Spleen (tissue), 11 donors: ENCODE data around the gene PNCK. TPM values are rescaled to one million over a fixed set of nuclear protein-coding genes. Genes with fewer than 3 reads are reported as not detected.

ENCODE experiments used
- DNase-seq: peaks from one replicate; pipeline ENCODE4 v3.0.0-alpha.2; 2020
- H3K27ac ChIP-seq, 8 donors: fragments of 200-600 bp; sonication (generic) in 7 of 8; 1 replicate in 4 of 8; 2 replicates in 4 of 8; pipeline versions ENCODE4 v1.5.0 to v1.8.0; 2016 to 2021; ENCODE audit warnings: inconsistent platforms in 4 of 8, mild to moderate bottlenecking in 4 of 8, moderate library complexity in 1 of 8
- H3K27me3 ChIP-seq, 7 donors: fragments of 200-600 bp; sonication (generic) in 6 of 7; replicated peaks in 1 of 7; 1 replicate in 4 of 7; 2 replicates in 3 of 7; pipeline versions ENCODE4 v1.5.0 to v1.8.0; 2016 to 2021; ENCODE audit warnings: inconsistent platforms in 3 of 7, mild to moderate bottlenecking in 1 of 7
- H3K36me3 ChIP-seq, 6 donors: fragments of 200-600 bp; sonication (generic) in 5 of 6; 1 replicate in 4 of 6; 2 replicates in 2 of 6; pipeline versions ENCODE4 v1.5.0 to v1.8.0; 2016 to 2021; ENCODE audit warnings: inconsistent platforms in 2 of 6
- H3K4me1 ChIP-seq, 6 donors: fragments of 200-600 bp; sonication (generic) in 5 of 6; 1 replicate in 3 of 6; 2 replicates in 3 of 6; pipeline versions ENCODE4 v1.5.0 to v1.8.0; 2016 to 2021; ENCODE audit warnings: inconsistent platforms in 3 of 6
- H3K4me3 ChIP-seq, 8 donors: fragments of 200-600 bp; sonication (generic) in 7 of 8; 1 replicate in 4 of 8; 2 replicates in 4 of 8; pipeline versions ENCODE4 v1.5.0 to v1.8.0; 2016 to 2021; ENCODE audit warnings: inconsistent platforms in 4 of 8, mild to moderate bottlenecking in 4 of 8, moderate library complexity in 2 of 8
- H3K9me3 ChIP-seq, 8 donors: fragments of 200-600 bp; sonication (generic) in 7 of 8; 1 replicate in 4 of 8; 2 replicates in 4 of 8; pipeline versions ENCODE4 v1.5.0 to v1.8.0; 2016 to 2021; ENCODE audit warnings: inconsistent platforms in 4 of 8
- CTCF ChIP-seq, 11 experiments: fragments of 200-600 bp in 7 of 11; fragments of 450-650 bp in 4 of 11; sonication (generic) in 4 of 11; IDR thresholded peaks in 8 of 11; conservative IDR thresholded peaks in 3 of 11; 1 replicate in 7 of 11; 2 replicates in 4 of 11; pipeline versions ENCODE4 v1.4.0 to v1.8.0; 2016 to 2021; ENCODE audit warnings: antibody characterized with exemption in 11 of 11, inconsistent platforms in 4 of 11, mild to moderate bottlenecking in 1 of 11
- POLR2A ChIP-seq, 3 donors: fragments of 450-650 bp; IDR thresholded peaks; one replicate each; pipeline ENCODE4 v1.5.1; 2017; ENCODE audit warnings: antibody characterized with exemption in 3 of 3, mild to moderate bottlenecking in 1 of 3
- POLR2AphosphoS5 ChIP-seq, 3 donors: sonication (generic); formaldehyde crosslinking; IDR thresholded peaks; one replicate each; pipeline ENCODE4 v1.5.1; 2017; ENCODE audit warnings: antibody characterized with exemption in 3 of 3
- WGBS, 5 donors: extraction: QIAGEN DNeasy Blood & Tissue Kit in 3 of 5; methylation state at CpG; one replicate each; pipeline versions ENCODE4 v1.1.5 to v1.1.7; 2013 to 2018; 5-methylcytosine and 5-hydroxymethylcytosine counted together
- intact Hi-C: fragments of 100-400 bp; cut with DNase I; formaldehyde crosslinking; loops from one replicate; pipeline ENCODE4 v1.15.0; 2023; ENCODE audit warnings: low total_unique reads
- polyA plus RNA-seq, 3 donors: library from polyadenylated mRNA; stranded (reverse); fragments of 200-250 nt; gene quantifications; one replicate each; pipeline ENCODE4 v1.2.1, GENCODE V29; 2013
- total RNA-seq, 7 donors: library from RNA; depleted of rRNA in 3 of 7; stranded (reverse); fragments of >200 nt in 3 of 7; fragmentation: NEBNext Ultra II Directional in 4 of 7; extraction: Animal tissue kit (Norgen Biotek cat#: 25700) in 4 of 7; gene quantifications; one replicate each; pipeline versions ENCODE4 v1.1.0 to v1.2.1, GENCODE V29; 2016 to 2021
- donor health status: healthy with polysubstance abuse.
- donor health status: DM: no; HTN: no; CAD: no; lungs with moderate emphysema.
- donor health status: DM: no; HTN: no; CAD: no.
- donor health status: Bipolar disorder and iron deficiency.
- donor health status: healthy.
- donor health status: DM: no; HTN: no; CAD: no.
- donor health status: DM: yes; HTN: yes; CAD: no.

Gene PNCK
- total and polyA plus RNA-seq, 10 donors, result 0.18 to 1.2 (median 0.54) TPM; not detected in 4

GRCh38 chrX:153640736-153641575 is 32.7 kb downstream of the PNCK start:
- intact Hi-C loops, result no loop called here
- peak; percentile 69 for DNase-seq
- Histone ChIP-seq H3K4me3 (no peak overlapping the region), H3K27ac (no peak overlapping the region), H3K9me3 (no peaks in the 10 kb centered on the region), H3K4me1 (peaks cover 4 to 34% (median 23%) of the 10 kb centered on the region in 6 donors), H3K27me3 (peaks cover 0 to 66% (median 44%) of the 10 kb centered on the region in 7 donors), H3K36me3 (no peaks in the 10 kb centered on the region)
- TF ChIP-seq CTCF (IDR thresholded peaks at IDR 0.05 in 8 of 11, conservative IDR thresholded peaks at IDR 0.05 in 3 of 11) (no peak), POLR2A (IDR thresholded peaks at IDR 0.05) (no peak), POLR2AphosphoS5 (IDR thresholded peaks at IDR 0.05) (no peak)
- WGBS, 5 donors, result 52 to 100% (median 63%) methylated on average over 1 to 26 of the region's 26 CpGs

- Histone ChIP-seq H3K9me3 (no peaks in the 10 kb centered on the region), H3K36me3 (no peaks in the 10 kb centered on the region), H3K27ac (no peak overlapping the region), H3K4me3 (no peak overlapping the region), H3K4me1 (peaks cover 4 to 34% (median 23%) of the 10 kb centered on the region in 6 donors), H3K27me3 (peaks cover 0 to 58% (median 41%) of the 10 kb centered on the region in 7 donors)
- WGBS, 5 donors, result 80 to 100% (median 85%) methylated on average over 5 to 23 of the region's 23 CpGs
- peak; percentile 57 for DNase-seq
- TF ChIP-seq POLR2A (IDR thresholded peaks at IDR 0.05) (no peak), CTCF (IDR thresholded peaks at IDR 0.05 in 8 of 11, conservative IDR thresholded peaks at IDR 0.05 in 3 of 11) (no peak), POLR2AphosphoS5 (IDR thresholded peaks at IDR 0.05) (no peak)
- intact Hi-C loops, result no loop called here
These were observed 33.4 kb downstream of the PNCK start for GRCh38 chrX:153640045-153640686.

- Histone ChIP-seq H3K9me3 (no peaks in the 10 kb centered on the region), H3K4me3 (no peak overlapping the region), H3K27me3 (peaks cover 0 to 51% (median 33%) of the 10 kb centered on the region in 7 donors), H3K4me1 (peaks cover 4 to 31% (median 24%) of the 10 kb centered on the region in 6 donors), H3K27ac (no peak overlapping the region), H3K36me3 (no peaks in the 10 kb centered on the region)
- DNase-seq, result peak; percentile 74
- TF ChIP-seq POLR2AphosphoS5 (IDR thresholded peaks at IDR 0.05), result no peak
- 78 to 88% (median 84%) methylated on average over 13 to 28 of the region's 28 CpGs for WGBS, 5 donors
- intact Hi-C loops, result no loop called here
These were observed 34.2 kb downstream of the PNCK start for GRCh38 chrX:153639177-153640044.

- TF ChIP-seq CTCF (IDR thresholded peaks at IDR 0.05 in 8 of 11, conservative IDR thresholded peaks at IDR 0.05 in 3 of 11), result no peak
- no peak for TF ChIP-seq POLR2A (IDR thresholded peaks at IDR 0.05)
- TF ChIP-seq POLR2AphosphoS5 (IDR thresholded peaks at IDR 0.05), result no peak
- no peak for DNase-seq
- Histone ChIP-seq H3K36me3 (no peaks in the 10 kb centered on the region), H3K9me3 (no peaks in the 10 kb centered on the region), H3K4me1 (peaks cover 3 to 29% (median 21%) of the 10 kb centered on the region in 6 donors), H3K27ac (no peak overlapping the region), H3K4me3 (no peak overlapping the region), H3K27me3 (peaks cover 0 to 44% (median 28%) of the 10 kb centered on the region in 7 donors)
- intact Hi-C loops, result no loop called here
- WGBS, 5 donors, result 79 to 84% (median 83%) methylated on average over 6 to 20 of the region's 20 CpGs
These were observed 35.0 kb downstream of the PNCK start for GRCh38 chrX:153638436-153639176.
